Measurements from ENCODE around the gene TANC1. TPM values are rescaled to one million over a fixed set of nuclear protein-coding genes. Genes with fewer than 3 reads are reported as not detected.

The TANC1 gene
- total RNA-seq, 1 donor from 2014 or later = 0.37 TPM

- intact Hi-C loops (cut with micrococcal nuclease) = no loop called here
- Mint-ChIP-seq H3K27me3 (peaks cover 5% of the 10 kb centered on the region), H3K9me3 (no peaks in the 10 kb centered on the region), H3K27ac (no peak overlapping the region), H3K4me3 (no peak overlapping the region), H3K4me1 (no peaks in the 10 kb centered on the region), H3K36me3 (ENCODE audit: low read depth) (no peaks in the 10 kb centered on the region)
- DNase-seq = no peak
Observed at GRCh38 chr2:159074605-159075004, 106.2 kb downstream of the TANC1 start.

GRCh38 chr2:159075727-159076126 is 107.3 kb downstream of the TANC1 start:
- H3K27ac Mint-ChIP-seq = no peak overlapping the region
- no peak overlapping the region for H3K4me3 Mint-ChIP-seq
- H3K27me3 Mint-ChIP-seq = peaks cover 5% of the 10 kb centered on the region
- H3K9me3 Mint-ChIP-seq = no peaks in the 10 kb centered on the region
- intact Hi-C loops (cut with micrococcal nuclease) = no loop called here
- no peaks in the 10 kb centered on the region for H3K36me3 Mint-ChIP-seq (ENCODE audit: low read depth)
- no peaks in the 10 kb centered on the region for H3K4me1 Mint-ChIP-seq
- DNase-seq = no peak

- Mint-ChIP-seq H3K9me3 (no peaks in the 10 kb centered on the region), H3K27ac (no peak overlapping the region), H3K36me3 (ENCODE audit: low read depth) (no peaks in the 10 kb centered on the region), H3K4me3 (no peak overlapping the region), H3K27me3 (peaks cover 5% of the 10 kb centered on the region), H3K4me1 (no peaks in the 10 kb centered on the region)
- no peak for DNase-seq
- intact Hi-C loops (cut with micrococcal nuclease) = no loop called here
Observed at GRCh38 chr2:159076241-159076640, 107.8 kb downstream of the TANC1 start.

- Mint-ChIP-seq H3K4me1 (no peaks in the 10 kb centered on the region), H3K27me3 (peaks cover 5% of the 10 kb centered on the region), H3K36me3 (ENCODE audit: low read depth) (no peaks in the 10 kb centered on the region), H3K27ac (no peak overlapping the region), H3K4me3 (no peak overlapping the region), H3K9me3 (no peaks in the 10 kb centered on the region)
- intact Hi-C loops (cut with micrococcal nuclease) = no loop called here
- DNase-seq = no peak
Observed at GRCh38 chr2:159077869-159078268, 109.4 kb downstream of the TANC1 start.

GRCh38 chr2:159078443-159078842 is 110.0 kb downstream of the TANC1 start:
- no peaks in the 10 kb centered on the region for H3K36me3 Mint-ChIP-seq (ENCODE audit: low read depth)
- no peak overlapping the region for H3K4me3 Mint-ChIP-seq
- H3K4me1 Mint-ChIP-seq = no peaks in the 10 kb centered on the region
- no peak overlapping the region for H3K27ac Mint-ChIP-seq
- DNase-seq = no peak
- no peaks in the 10 kb centered on the region for H3K9me3 Mint-ChIP-seq
- H3K27me3 Mint-ChIP-seq = peaks cover 5% of the 10 kb centered on the region
- intact Hi-C loops (cut with micrococcal nuclease) = no loop called here

- no peak overlapping the region for H3K4me3 Mint-ChIP-seq
- no peaks in the 10 kb centered on the region for H3K36me3 Mint-ChIP-seq (ENCODE audit: low read depth)
- peaks cover 5% of the 10 kb centered on the region for H3K27me3 Mint-ChIP-seq
- no peaks in the 10 kb centered on the region for H3K9me3 Mint-ChIP-seq
- H3K4me1 Mint-ChIP-seq = no peaks in the 10 kb centered on the region
- no peak for DNase-seq
- no peak overlapping the region for H3K27ac Mint-ChIP-seq
- intact Hi-C loops (cut with micrococcal nuclease) = no loop called here
Observed at GRCh38 chr2:159080641-159081040, 112.2 kb downstream of the TANC1 start.

GRCh38 chr2:159082119-159082518 is 113.7 kb downstream of the TANC1 start:
- no peaks in the 10 kb centered on the region for H3K36me3 Mint-ChIP-seq (ENCODE audit: low read depth)
- H3K9me3 Mint-ChIP-seq = no peaks in the 10 kb centered on the region
- peaks cover 3% of the 10 kb centered on the region for H3K27me3 Mint-ChIP-seq
- DNase-seq = no peak
- intact Hi-C loops (cut with micrococcal nuclease) = no loop called here
- H3K4me3 Mint-ChIP-seq = no peak overlapping the region
- H3K27ac Mint-ChIP-seq = no peak overlapping the region
- no peaks in the 10 kb centered on the region for H3K4me1 Mint-ChIP-seq

GRCh38 chr2:159084384-159085370 is 116.2 kb downstream of the TANC1 start:
- Mint-ChIP-seq H3K9me3 (no peaks in the 10 kb centered on the region), H3K27me3 (no peaks in the 10 kb centered on the region), H3K36me3 (ENCODE audit: low read depth) (no peaks in the 10 kb centered on the region), H3K4me1 (no peaks in the 10 kb centered on the region), H3K4me3 (no peak overlapping the region), H3K27ac (no peak overlapping the region)
- no peak for DNase-seq
- intact Hi-C loops (cut with micrococcal nuclease) = no loop called here

GRCh38 chr2:159086342-159086741 is 117.9 kb downstream of the TANC1 start:
- H3K36me3 Mint-ChIP-seq (ENCODE audit: low read depth) = no peaks in the 10 kb centered on the region
- H3K4me3 Mint-ChIP-seq = no peak overlapping the region
- H3K4me1 Mint-ChIP-seq = peaks cover 6% of the 10 kb centered on the region
- no peaks in the 10 kb centered on the region for H3K9me3 Mint-ChIP-seq
- H3K27ac Mint-ChIP-seq = no peak overlapping the region
- H3K27me3 Mint-ChIP-seq = no peaks in the 10 kb centered on the region
- intact Hi-C loops (cut with micrococcal nuclease) = no loop called here
- DNase-seq = no peak

- Mint-ChIP-seq H3K27ac (no peak overlapping the region), H3K9me3 (no peaks in the 10 kb centered on the region), H3K4me1 (peaks cover 11% of the 10 kb centered on the region), H3K36me3 (ENCODE audit: low read depth) (no peaks in the 10 kb centered on the region), H3K27me3 (no peaks in the 10 kb centered on the region), H3K4me3 (no peak overlapping the region)
- intact Hi-C loops (cut with micrococcal nuclease) = no loop called here
- no peak for DNase-seq
Observed at GRCh38 chr2:159086826-159087225, 118.4 kb downstream of the TANC1 start.

GRCh38 chr2:159088906-159089305 is 120.5 kb downstream of the TANC1 start:
- Mint-ChIP-seq H3K27me3 (no peaks in the 10 kb centered on the region), H3K4me1 (peaks cover 23% of the 10 kb centered on the region), H3K36me3 (ENCODE audit: low read depth) (no peaks in the 10 kb centered on the region), H3K9me3 (no peaks in the 10 kb centered on the region), H3K27ac (no peak overlapping the region), H3K4me3 (no peak overlapping the region)
- DNase-seq = no peak
- intact Hi-C loops (cut with micrococcal nuclease) = no loop called here

GRCh38 chr2:159089543-159089942 is 121.1 kb downstream of the TANC1 start:
- H3K4me1 Mint-ChIP-seq = peaks cover 23% of the 10 kb centered on the region
- H3K4me3 Mint-ChIP-seq = no peak overlapping the region
- H3K27me3 Mint-ChIP-seq = no peaks in the 10 kb centered on the region
- intact Hi-C loops (cut with micrococcal nuclease) = no loop called here
- H3K36me3 Mint-ChIP-seq (ENCODE audit: low read depth) = no peaks in the 10 kb centered on the region
- no peak overlapping the region for H3K27ac Mint-ChIP-seq
- DNase-seq = no peak
- H3K9me3 Mint-ChIP-seq = no peaks in the 10 kb centered on the region

- Mint-ChIP-seq H3K36me3 (ENCODE audit: low read depth) (no peaks in the 10 kb centered on the region), H3K4me3 (no peak overlapping the region), H3K4me1 (peaks cover 24% of the 10 kb centered on the region), H3K27ac (no peak overlapping the region), H3K9me3 (peaks cover under 1% of the 10 kb centered on the region), H3K27me3 (no peaks in the 10 kb centered on the region)
- DNase-seq = no peak
- intact Hi-C loops (cut with micrococcal nuclease) = no loop called here
Observed at GRCh38 chr2:159090514-159091201, 122.2 kb downstream of the TANC1 start.

- DNase-seq = no peak
- H3K36me3 Mint-ChIP-seq (ENCODE audit: low read depth) = no peaks in the 10 kb centered on the region
- H3K4me3 Mint-ChIP-seq = peak overlapping the region; percentile 31
- intact Hi-C loops (cut with micrococcal nuclease) = no loop called here
- peaks cover 27% of the 10 kb centered on the region for H3K4me1 Mint-ChIP-seq
- H3K9me3 Mint-ChIP-seq = peaks cover 4% of the 10 kb centered on the region
- H3K27me3 Mint-ChIP-seq = no peaks in the 10 kb centered on the region
- H3K27ac Mint-ChIP-seq = no peak overlapping the region
Observed at GRCh38 chr2:159091381-159091780, 122.9 kb downstream of the TANC1 start.

Data from activated CD4-positive, alpha-beta T cell treated with anti-CD3 and anti-CD28 coated beads, Interleukin-2, amount 10 ng/mL, durations not matched to agents 24 days and 14 days (primary cell).